Lung (tissue), 12 donors: ENCODE data around the gene POLDIP3. TPM values are rescaled to one million over a fixed set of nuclear protein-coding genes. Genes with fewer than 3 reads are reported as not detected.

ENCODE experiments used
- ATAC-seq: fragments of 200-7000 bp; cut with Tn5 transposase; one replicate; pipeline ENCODE4 v1.9.1; 2020; ENCODE audit warnings: moderate number of reproducible peaks; ENCODE audit not compliant: insufficient read depth, low FRiP score
- DNase-seq, 3 donors: peaks; one replicate each; pipeline ENCODE4 v3.0.0-alpha.2; 2013 to 2017
- H3K27ac ChIP-seq, 2 donors: one replicate each; pipeline ENCODE4 v1.5.1; 2013; ENCODE audit warnings: mild to moderate bottlenecking in 2 of 2, moderate library complexity in 2 of 2, control low read depth in 1 of 2, inconsistent platforms in 1 of 2, low read depth in 1 of 2, low read length in 1 of 2
- H3K27me3 ChIP-seq, 3 donors: one replicate each; pipeline ENCODE4 v1.5.1; 2013; ENCODE audit warnings: low read length in 2 of 3; ENCODE audit not compliant: control insufficient read depth in 3 of 3, insufficient read depth in 3 of 3
- H3K36me3 ChIP-seq, 4 donors: one replicate each; pipeline ENCODE4 v1.5.1; 2013; ENCODE audit warnings: low read length in 4 of 4, mild to moderate bottlenecking in 1 of 4, moderate library complexity in 1 of 4; ENCODE audit not compliant: control insufficient read depth in 4 of 4, insufficient read depth in 4 of 4
- H3K4me1 ChIP-seq, 5 donors: one replicate each; pipeline ENCODE4 v1.5.1; 2013; ENCODE audit warnings: low read length in 5 of 5, mild to moderate bottlenecking in 2 of 5, moderate library complexity in 1 of 5; ENCODE audit not compliant: control insufficient read depth in 5 of 5, insufficient read depth in 5 of 5
- H3K4me3 ChIP-seq: one replicate; pipeline ENCODE4 v1.5.1; 2013; ENCODE audit warnings: mild to moderate bottlenecking, control low read depth, moderate library complexity
- H3K9ac ChIP-seq, 2 donors: one replicate each; pipeline ENCODE4 v1.5.1; 2013; ENCODE audit warnings: low read length in 2 of 2, control low read depth in 1 of 2; ENCODE audit not compliant: insufficient read depth in 1 of 2
- H3K9me3 ChIP-seq, 4 donors: one replicate each; pipeline ENCODE4 v1.5.1; 2013; ENCODE audit warnings: low read length in 3 of 4, mild to moderate bottlenecking in 1 of 4, moderate library complexity in 1 of 4; ENCODE audit not compliant: control insufficient read depth in 4 of 4, insufficient read depth in 3 of 4
- CTCF ChIP-seq: IDR thresholded peaks from 2 replicates; pipeline ENCODE4 v1.5.1; 2012; ENCODE audit warnings: mild to moderate bottlenecking; ENCODE audit errors: control extremely low read depth, extremely low read depth
- WGBS, 2 donors: extraction: QIAGEN DNeasy Blood & Tissue Kit; methylation state at CpG; one replicate each; pipeline ENCODE4 v1.1.7; 2013; 5-methylcytosine and 5-hydroxymethylcytosine counted together
- polyA plus RNA-seq, 2 donors: library from polyadenylated mRNA; stranded (reverse); fragments of 200-250 nt; gene quantifications; one replicate each; pipeline ENCODE4 v1.2.1, GENCODE V29; 2013
- total RNA-seq, 2 donors: library from RNA; depleted of rRNA in 1 of 2; stranded (reverse); fragments of >200 nt in 1 of 2; gene quantifications; one replicate each; pipeline ENCODE4 v1.2.1, GENCODE V29; 2014 to 2021
- donor health status: control.
- donor health status: control.
- donor health status: Bipolar disorder and iron deficiency.
- donor health status: healthy.
- donor health status: DM: yes; HTN: yes; CAD: no.

The POLDIP3 gene
- total and polyA plus RNA-seq, 4 donors, result 20.5 to 62.1 (median 42.7) TPM

- Histone ChIP-seq H3K36me3 (peaks cover 22 to 56% (median 39%) of the 10 kb centered on the region in 4 donors), H3K9me3 (no peaks in the 10 kb centered on the region), H3K9ac (no peak overlapping the region), H3K27ac (no peak overlapping the region), H3K4me3 (no peak overlapping the region), H3K4me1 (peaks cover 0 to 6% (median 3%) of the 10 kb centered on the region in 5 donors), H3K27me3 (no peaks in the 10 kb centered on the region)
- TF ChIP-seq CTCF, result no peak
- DNase-seq (no peak), ATAC-seq (no peak)
- WGBS, 2 donors, result 72 to 80% methylated on average over 4 of the region's 4 CpGs
Observed at GRCh38 chr22:42586381-42586780, 28.3 kb downstream of the POLDIP3 start.

GRCh38 chr22:42585096-42585495 lies 29.6 kb downstream of the POLDIP3 start:
- no peak overlapping the region for H3K27ac ChIP-seq
- H3K9me3 ChIP-seq, result no peaks in the 10 kb centered on the region
- 75 to 83% methylated on average over 8 of the region's 8 CpGs for WGBS, 2 donors
- no peaks in the 10 kb centered on the region for H3K27me3 ChIP-seq
- H3K4me1 ChIP-seq, result peaks cover 0 to 9% (median 3%) of the 10 kb centered on the region in 5 donors
- DNase-seq (no peak), ATAC-seq (no peak)
- no peak for TF ChIP-seq CTCF
- H3K36me3 ChIP-seq, result peaks cover 21 to 54% (median 36%) of the 10 kb centered on the region in 4 donors
- no peak overlapping the region for H3K9ac ChIP-seq
- no peak overlapping the region for H3K4me3 ChIP-seq

- Histone ChIP-seq H3K27ac (no peak overlapping the region), H3K36me3 (peaks cover 21 to 52% (median 36%) of the 10 kb centered on the region in 4 donors), H3K4me1 (peaks cover 0 to 9% (median 3%) of the 10 kb centered on the region in 5 donors), H3K27me3 (no peaks in the 10 kb centered on the region), H3K9me3 (no peaks in the 10 kb centered on the region), H3K9ac (no peak overlapping the region), H3K4me3 (no peak overlapping the region)
- 92 to 94% methylated on average over 4 of the region's 4 CpGs for WGBS, 2 donors
- DNase-seq (no peak), ATAC-seq (no peak)
- TF ChIP-seq CTCF, result no peak
Observed at GRCh38 chr22:42584364-42584940, 30.2 kb downstream of the POLDIP3 start.

- H3K36me3 ChIP-seq, result peaks cover 21 to 49% (median 33%) of the 10 kb centered on the region in 4 donors
- TF ChIP-seq CTCF, result no peak
- 94 to 98% methylated on average over 1 of the region's 1 CpG for WGBS, 2 donors
Observed at GRCh38 chr22:42582987-42583386, 31.7 kb downstream of the POLDIP3 start.

More at GRCh38 chr22:42582987-42583386, 31.7 kb downstream of the POLDIP3 start:
- Histone ChIP-seq H3K27me3 (no peaks in the 10 kb centered on the region), H3K4me1 (peaks cover 0 to 9% (median 3%) of the 10 kb centered on the region in 5 donors), H3K27ac (no peak overlapping the region), H3K9me3 (no peaks in the 10 kb centered on the region), H3K9ac (no peak overlapping the region), H3K4me3 (no peak overlapping the region)
- DNase-seq, result no peak
- ATAC-seq, result no peak
